HCT116 (cell line): Measurements from ENCODE around the gene IL11RA.

ENCODE experiments used
- CTCF ChIP-seq, 3 experiments: fragments of 200-600 bp in 1 of 3; sonication (generic) in 1 of 3; IDR thresholded peaks in 2 of 3; conservative IDR thresholded peaks in 1 of 3; 2 replicates each; pipeline ENCODE4 v1.5.1; 2012 to 2017; ENCODE audit warnings: low read depth in 2 of 3, low read length in 2 of 3, antibody characterized with exemption in 1 of 3, borderline replicate concordance in 1 of 3, control low read depth in 1 of 3, mild to moderate bottlenecking in 1 of 3, mixed read lengths in 1 of 3, mixed run types in 1 of 3, moderate library complexity in 1 of 3; ENCODE audit not compliant: insufficient read depth in 1 of 3
- ELF1 ChIP-seq: IDR thresholded peaks from 2 replicates; pipeline ENCODE4 v1.6.1; 2012; ENCODE audit warnings: low read depth, borderline replicate concordance
- MAX ChIP-seq: IDR thresholded peaks from 2 replicates; pipeline ENCODE4 v1.6.1; 2012
- POLR2A ChIP-seq: IDR thresholded peaks from 2 replicates; pipeline ENCODE4 v1.7.0; 2011; ENCODE audit warnings: borderline replicate concordance; ENCODE audit not compliant: insufficient read depth, insufficient read length; ENCODE audit errors: extremely low read depth
- POLR2AphosphoS5 ChIP-seq: IDR thresholded peaks from 2 replicates; pipeline ENCODE4 v1.6.1; 2011; ENCODE audit warnings: mild to moderate bottlenecking, low read depth, low read length, moderate library complexity
- SRF ChIP-seq: IDR thresholded peaks from 2 replicates; pipeline ENCODE4 v1.6.1; 2012; ENCODE audit warnings: low read depth
- YY1 ChIP-seq: IDR thresholded peaks from 2 replicates; pipeline ENCODE4 v1.6.1; 2011; ENCODE audit warnings: low read length, low read depth, moderate library complexity, mild to moderate bottlenecking; ENCODE audit not compliant: insufficient replicate concordance; ENCODE audit errors: extremely low read depth

- TF ChIP-seq CTCF (IDR thresholded peaks at IDR 0.05 in 2 of 3, conservative IDR thresholded peaks at IDR 0.05 in 1 of 3; ENCODE audit: borderline replicate concordance in 1 of 3, insufficient read depth in 1 of 3, low read depth in 2 of 3, low read length in 2 of 3) (peak; percentile 80 to 92 (median 85)), POLR2A (no peak), ELF1 (no peak), POLR2AphosphoS5 (peak; percentile 27; the same call in 1 of the 2 replicates), MAX (0 out of 2 replicates have a peak, but pooled peaks have one; percentile 9), YY1 (no peak), SRF (no peak)
Observed at GRCh38 chr9:34612788-34613390, 39.1 kb upstream of the IL11RA start.
